Activated CD8-positive, alpha-beta memory T cell treated with anti-CD3 and anti-CD28 coated beads for 4 hours (primary cell): Measurements from ENCODE around the gene CST7.

Source experiments
- DNase-seq, 2 donors: peaks; one replicate each; pipeline ENCODE4 v3.0.0-alpha.2; 2020; ENCODE audit warnings: low read depth in 2 of 2

The CST7 gene

DNA sequence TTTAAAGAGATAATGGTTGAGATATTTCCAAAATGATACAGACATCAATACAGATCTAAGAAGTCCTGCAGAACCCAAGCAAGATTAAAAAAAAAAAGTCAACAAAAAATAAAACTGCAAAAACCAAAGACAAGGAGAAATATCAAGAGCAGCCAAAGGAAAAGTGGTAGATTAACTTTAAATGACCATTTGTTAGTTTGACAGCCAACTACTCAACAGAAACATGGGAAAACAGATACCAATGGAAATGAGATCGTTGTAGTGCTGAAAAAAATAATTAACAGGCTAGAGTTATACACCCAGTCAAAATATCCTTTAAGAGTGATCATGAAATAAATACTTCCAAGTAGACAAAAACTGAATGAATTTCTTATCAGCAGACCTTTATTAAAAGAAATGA lies 53.9 kb downstream of the CST7 start:
- DNase-seq = no peak

DNA sequence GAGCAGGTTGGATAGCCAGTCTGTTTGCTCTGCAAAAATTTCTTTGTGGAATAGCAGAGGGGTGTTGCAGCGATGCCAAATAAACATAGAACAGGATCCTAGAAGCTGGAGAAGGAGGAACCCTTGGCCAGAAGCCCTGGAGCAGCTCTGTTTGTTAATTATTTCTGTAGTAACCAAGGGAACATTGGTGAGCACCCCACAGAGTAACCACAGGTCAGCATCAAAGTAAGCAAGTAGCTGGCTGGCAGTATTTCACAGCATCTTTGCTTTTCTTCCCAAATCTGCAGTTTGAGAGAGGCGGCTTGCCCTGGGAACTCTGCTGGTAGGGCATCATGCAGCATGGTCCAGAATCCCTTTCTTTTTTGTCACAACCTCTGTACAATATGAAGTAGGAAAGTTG lies 56.2 kb downstream of the CST7 start:
- DNase-seq = no peak

DNA sequence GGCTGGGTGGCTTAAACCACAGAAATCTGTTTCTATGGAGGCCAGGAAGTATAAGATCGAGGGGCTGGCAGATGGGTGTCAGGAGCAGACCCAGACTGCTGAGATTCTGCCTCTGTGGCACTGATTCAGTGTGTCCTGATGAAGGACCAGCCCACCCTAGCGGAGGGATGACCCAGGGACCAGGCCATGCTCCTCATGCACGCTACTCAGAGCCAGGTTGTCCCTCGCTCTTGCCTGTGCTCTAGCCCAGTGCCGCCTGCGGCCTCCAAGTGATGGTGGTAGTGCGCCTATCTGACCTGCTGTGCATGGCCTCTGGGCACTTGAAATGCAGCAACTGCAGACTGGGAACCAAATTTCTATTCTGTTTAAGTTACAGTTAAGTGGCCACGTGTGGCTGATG lies 56.6 kb downstream of the CST7 start:
- DNase-seq = no peak

DNA sequence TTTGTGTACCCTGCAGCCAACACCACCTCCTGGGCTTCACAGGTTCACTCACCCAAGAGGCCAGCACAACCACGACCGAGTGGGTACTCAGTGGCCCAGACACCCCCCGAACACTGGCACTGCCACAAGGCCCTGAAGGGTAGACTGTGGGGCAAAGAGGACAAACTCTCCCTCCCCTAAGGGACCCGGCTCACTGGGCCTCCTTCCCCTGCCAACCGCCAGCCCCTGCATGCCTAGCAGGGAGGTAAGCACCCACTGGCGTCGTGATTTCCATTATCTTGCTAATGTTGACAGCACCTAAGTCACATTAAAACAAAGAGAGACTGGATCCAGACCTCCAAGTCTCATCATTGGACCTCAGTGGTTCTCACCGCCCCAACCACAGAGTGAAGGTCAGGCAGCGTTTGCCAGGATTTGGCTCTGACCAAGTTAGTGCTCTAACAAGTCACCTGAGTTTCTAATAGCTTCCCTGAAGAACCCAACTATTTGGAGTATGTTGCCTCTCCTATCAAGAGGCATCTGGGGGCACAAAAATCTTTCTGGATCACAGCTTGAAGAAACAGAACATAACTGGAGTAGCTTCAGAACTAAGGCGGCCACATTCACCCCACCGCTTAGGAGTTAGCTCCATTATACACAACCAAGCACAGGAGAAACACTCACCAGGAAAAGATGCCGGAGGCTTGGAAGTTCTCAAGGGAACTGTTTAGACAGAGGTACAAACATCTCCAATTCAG lies 57.5 kb downstream of the CST7 start:
- no peak for DNase-seq

DNA sequence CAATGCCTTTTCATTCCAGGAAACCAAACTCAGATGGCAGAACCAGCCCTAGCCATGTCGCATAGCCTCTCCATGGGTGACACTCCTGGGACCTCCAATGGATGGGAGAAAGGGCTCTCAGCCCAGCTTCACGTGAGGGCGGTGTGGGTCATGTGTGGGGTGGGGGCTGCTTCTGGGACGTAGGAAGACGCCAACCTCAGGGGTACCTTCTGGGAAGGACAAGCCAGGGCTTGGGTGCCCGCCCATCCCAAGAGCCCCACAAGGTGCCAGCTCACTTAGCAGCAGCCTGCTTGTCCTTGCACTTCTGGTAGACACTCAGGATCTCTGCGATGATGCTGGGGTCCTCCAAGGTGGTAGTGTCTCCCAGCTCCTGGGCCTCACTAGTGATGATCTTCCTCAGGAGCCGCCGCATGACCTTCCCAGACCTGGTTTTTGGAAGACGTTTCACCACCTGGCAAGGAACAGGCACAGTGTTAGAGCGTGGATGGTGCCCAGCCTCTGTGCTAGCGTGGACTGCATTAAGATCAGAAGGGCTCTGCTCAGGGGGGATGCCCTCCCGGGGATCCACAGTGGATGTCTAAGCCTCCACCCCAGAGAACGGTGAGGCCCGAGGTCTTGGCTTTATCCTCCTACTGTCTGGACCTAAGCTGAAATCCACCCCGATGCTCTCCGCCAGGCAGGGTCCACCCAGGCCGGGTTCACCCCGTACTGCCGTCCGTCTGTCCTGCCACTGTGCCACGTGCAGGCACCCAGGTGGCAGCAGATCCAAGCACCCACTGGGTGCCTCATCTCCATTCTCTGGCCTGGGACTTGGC lies 58.6 kb downstream of the CST7 start:
- DNase-seq = no peak

DNA sequence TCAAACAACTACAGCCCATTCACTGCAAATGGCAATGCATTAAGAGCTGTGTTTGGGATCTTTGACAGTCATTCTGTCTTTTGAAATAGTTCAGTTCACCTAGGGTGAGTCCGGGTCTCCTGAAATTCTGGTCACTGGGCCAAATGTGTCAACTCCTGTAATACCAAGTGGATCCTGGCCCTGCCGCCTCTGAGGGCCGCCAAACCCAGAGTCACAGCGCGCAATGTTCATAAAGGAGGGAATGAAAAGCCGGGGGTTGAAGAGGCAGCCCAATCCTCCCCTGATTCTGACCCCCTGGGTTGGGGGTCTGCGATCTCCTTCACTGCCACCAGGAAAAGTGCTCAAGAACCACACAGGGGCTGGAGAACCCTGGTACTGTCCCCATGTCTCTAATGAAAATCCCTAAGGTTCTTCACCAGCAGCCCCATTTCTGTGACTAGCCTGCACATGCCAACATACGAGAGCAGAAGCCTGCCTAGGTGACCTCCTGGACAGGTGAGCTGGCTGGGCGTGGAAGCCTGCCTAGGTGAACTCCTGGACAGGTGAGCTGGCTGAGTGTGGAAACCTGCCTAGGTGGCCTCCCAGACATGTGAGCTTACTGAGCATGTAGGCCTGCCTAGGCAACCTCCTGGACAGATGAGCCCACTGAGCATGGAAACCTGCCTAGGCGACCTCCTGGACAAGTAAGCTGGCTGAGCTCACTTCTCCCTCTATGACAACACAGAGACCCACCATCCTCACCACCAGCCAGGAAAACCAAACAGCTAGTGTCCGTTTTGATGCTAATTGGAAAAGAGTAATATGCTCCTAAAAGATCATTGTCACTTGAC lies 59.5 kb downstream of the CST7 start:
- DNase-seq = no peak
